Astrocyte (in vitro differentiated cells and primary cell): ENCODE measurements around the gene GPR137B.

Experiments used
- CTCF ChIP-seq: IDR thresholded peaks from 2 replicates; pipeline ENCODE4 v1.5.1; 2011; ENCODE audit warnings: low read depth, mild to moderate bottlenecking, inconsistent platforms, low read length, moderate library complexity; ENCODE audit not compliant: insufficient read depth
- EZH2 ChIP-seq: IDR thresholded peaks from 2 replicates; pipeline ENCODE4 v1.6.1; 2012; ENCODE audit warnings: mild to moderate bottlenecking, low read length, inconsistent platforms; ENCODE audit not compliant: insufficient read depth

- no peak for TF ChIP-seq CTCF
- no peak for TF ChIP-seq EZH2
Measured at GRCh38 chr1:236110137-236110536, 32.2 kb upstream of the GPR137B start.
